ENCODE data around the gene SLC16A12. TPM values are rescaled to one million over a fixed set of nuclear protein-coding genes. Genes with fewer than 3 reads are reported as not detected.

The SLC16A12 gene
- total RNA-seq, 4 donors from 2014 or later: 0.72 to 5.8 (median 3.0) TPM

- no peak for DNase-seq (ENCODE audit: low spot score)
- no peak for ATAC-seq (ENCODE audit: low FRiP score)
- TF ChIP-seq CTCF (IDR thresholded peaks at IDR 0.05): no peak
These were observed 12.1 kb downstream of the SLC16A12 start for GRCh38 chr10:89523274-89523673.

- TF ChIP-seq CTCF (IDR thresholded peaks at IDR 0.05): no peak
- ATAC-seq (ENCODE audit: low FRiP score): no peak
These were observed 12.9 kb downstream of the SLC16A12 start for GRCh38 chr10:89522463-89522862.

GRCh38 chr10:89521368-89521767 lies 14.0 kb downstream of the SLC16A12 start:
- DNase-seq (ENCODE audit: low spot score) (no peak), ATAC-seq (ENCODE audit: low FRiP score) (no peak)
- TF ChIP-seq CTCF (IDR thresholded peaks at IDR 0.05): no peak

More at GRCh38 chr10:89522463-89522862, 12.9 kb downstream of the SLC16A12 start:
- no peak for DNase-seq (ENCODE audit: low spot score)

- DNase-seq (ENCODE audit: low spot score): no peak
- ATAC-seq (ENCODE audit: low FRiP score): no peak
- no peak for TF ChIP-seq CTCF (IDR thresholded peaks at IDR 0.05)
These were observed 14.7 kb downstream of the SLC16A12 start for GRCh38 chr10:89520706-89521105.

GRCh38 chr10:89518876-89519842 lies 16.2 kb downstream of the SLC16A12 start:
- TF ChIP-seq CTCF (IDR thresholded peaks at IDR 0.05): no peak
- no peak for DNase-seq (ENCODE audit: low spot score)
- peak; percentile 44 for ATAC-seq (ENCODE audit: low FRiP score)

GRCh38 chr10:89518108-89518507 lies 17.3 kb downstream of the SLC16A12 start:
- no peak for ATAC-seq (ENCODE audit: low FRiP score)
- DNase-seq (ENCODE audit: low spot score): no peak

More at GRCh38 chr10:89518108-89518507, 17.3 kb downstream of the SLC16A12 start:
- TF ChIP-seq CTCF (IDR thresholded peaks at IDR 0.05): no peak
